Esophagus squamous epithelium (tissue), 5 donors: ENCODE data around the gene S100A11. TPM values are rescaled to one million over a fixed set of nuclear protein-coding genes. Genes with fewer than 3 reads are reported as not detected.

Source experiments
- DNase-seq: peaks from one replicate; lab custom pipeline; 2025; lab: John Stamatoyannopoulos, UW
- H3K27ac ChIP-seq, 4 donors: fragments of 200-600 bp; sonication (generic); one replicate each; pipeline ENCODE4 v1.5.1; 2016 to 2019; ENCODE audit warnings: mild to moderate bottlenecking in 1 of 4
- H3K27me3 ChIP-seq, 4 donors: fragments of 200-600 bp; sonication (generic); 1 replicate in 3 of 4; 2 replicates in 1 of 4; pipeline versions ENCODE4 v1.5.1 to v1.6.0; 2017 to 2021; ENCODE audit warnings: antibody characterized with exemption in 1 of 4
- H3K36me3 ChIP-seq, 3 donors: fragments of 200-600 bp; sonication (generic); one replicate each; pipeline ENCODE4 v1.5.1; 2016 to 2019
- H3K4me1 ChIP-seq, 3 donors: fragments of 200-600 bp; sonication (generic); one replicate each; pipeline ENCODE4 v1.5.1; 2017 to 2019
- H3K4me3 ChIP-seq, 4 donors: fragments of 200-600 bp; sonication (generic); 1 replicate in 3 of 4; 2 replicates in 1 of 4; pipeline ENCODE4 v1.5.1; 2016 to 2019; ENCODE audit warnings: mild to moderate bottlenecking in 2 of 4, moderate library complexity in 1 of 4
- H3K9me3 ChIP-seq, 3 donors: fragments of 200-600 bp; sonication (generic); one replicate each; pipeline ENCODE4 v1.5.1; 2016 to 2019
- CTCF ChIP-seq, 6 experiments: fragments of 450-650 bp in 4 of 6; fragments of 200-600 bp in 2 of 6; sonication (generic) in 2 of 6; IDR thresholded peaks; one replicate each; pipeline ENCODE4 v1.5.1; 2016 to 2019; ENCODE audit warnings: antibody characterized with exemption in 6 of 6, mild to moderate bottlenecking in 4 of 6, moderate library complexity in 4 of 6
- POLR2A ChIP-seq, 4 donors: fragments of 450-650 bp; IDR thresholded peaks; one replicate each; pipeline ENCODE4 v1.6.1; 2017; ENCODE audit warnings: antibody characterized with exemption in 4 of 4, mild to moderate bottlenecking in 4 of 4, moderate library complexity in 3 of 4
- WGBS, 2 donors: methylation state at CpG; one replicate each; pipeline ENCODE4 v1.1.5; 2018; 5-methylcytosine and 5-hydroxymethylcytosine counted together
- intact Hi-C: fragments of 100-400 bp; cut with DNase I; formaldehyde crosslinking; loops from one replicate; pipeline ENCODE4 v1.15.0; 2022
- small RNA-seq, 4 donors: library from RNA; depleted of rRNA; stranded (forward); fragments of <200 nt; gene quantifications; one replicate each; pipeline ENCODE3, GENCODE V24; 2016
- total RNA-seq, 4 donors: library from RNA; depleted of rRNA; stranded (reverse); fragments of >200 nt; gene quantifications; one replicate each; pipeline ENCODE4 v1.1.0, GENCODE V29; 2016
- donor health status: DM: yes; HTN: yes; CAD: no.

S100A11 gene
- total RNA-seq, 4 donors from 2014 or later = 900 to 2,319 (median 1,590) TPM

GRCh38 chr1:151984313-151984956 lies 52.4 kb downstream of the S100A11 start:
- intact Hi-C loops = no loop called here
- 55 to 86% methylated on average over 1 of the region's 1 CpG for WGBS, 2 donors
- no peaks in the 10 kb centered on the region for H3K27me3 ChIP-seq
- peaks cover 22 to 70% (median 47%) of the 10 kb centered on the region in 3 donors for H3K36me3 ChIP-seq
- H3K27ac ChIP-seq = peak overlapping the region in 1 of 4 donors; percentile 18
- no peak for DNase-seq
- H3K4me3 ChIP-seq = no peak overlapping the region
- H3K9me3 ChIP-seq = no peaks in the 10 kb centered on the region
- no peak for TF ChIP-seq POLR2A (IDR thresholded peaks at IDR 0.05)
- TF ChIP-seq CTCF (IDR thresholded peaks at IDR 0.05) = no peak
- H3K4me1 ChIP-seq = peaks cover 39 to 87% (median 44%) of the 10 kb centered on the region in 3 donors

Small RNAs within 50 kb of the gene (small RNA-seq; reads per million reads assigned to genes)
- gene SPTLC1P4 = 0 reads per million in 4 donors

Other genes with a start within 250 kb of the S100A11 start
- gene TDRKH, start 246.5 kb downstream of the S100A11 start, total RNA-seq = 1 to 10 TPM; 1.1 to 5.3 (median 2.3) TPM
- gene LINGO4, start 231.6 kb downstream of the S100A11 start, total RNA-seq = under 1 TPM in 1 of 4 donors, not detected in 3; 0.19 TPM
- gene RORC, start 205.2 kb downstream of the S100A11 start, total RNA-seq = 10 to 100 TPM in 1 of 4 donors, 1 to 10 TPM in 2, under 1 TPM in 1; 0.75 to 11.5 (median 5.3) TPM
- gene C2CD4D, start 197.2 kb downstream of the S100A11 start, total RNA-seq = under 1 TPM in 2 of 4 donors, not detected in 2; 0.22 to 0.38 TPM
- 1 to 10 TPM in 1 of 4 donors, under 1 TPM in 1, not detected in 2; 0.76 to 1.7 TPM for gene THEM5, start 183.3 kb downstream of the S100A11 start, total RNA-seq
- gene THEM4, start 127.5 kb downstream of the S100A11 start, total RNA-seq = 10 to 100 TPM in 3 of 4 donors, 1 to 10 TPM in 1; 3.5 to 14.3 (median 12.3) TPM
- gene S100A10, start 43.1 kb downstream of the S100A11 start, total RNA-seq = 100 to 1,000 TPM; 301 to 611 (median 447) TPM
- not detected for gene TCHHL1, start 52.1 kb upstream of the S100A11 start, total RNA-seq
- under 1 TPM; 0.18 to 0.44 (median 0.19) TPM for gene TCHH, start 78.4 kb upstream of the S100A11 start, total RNA-seq
- under 1 TPM; 0.09 to 0.95 (median 0.14) TPM for gene RPTN, start 122.2 kb upstream of the S100A11 start, total RNA-seq
- gene HRNR, start 187.2 kb upstream of the S100A11 start, total RNA-seq = under 1 TPM in 1 of 4 donors, not detected in 3; 0.18 TPM